Liver (tissue), 9 donors: Measurements from ENCODE around the gene UBE2QL1. TPM values are rescaled to one million over a fixed set of nuclear protein-coding genes. Genes with fewer than 3 reads are reported as not detected.

Experiments used
- DNase-seq: peaks from one replicate; pipeline ENCODE4 v3.0.0-alpha.2; 2017; ENCODE audit warnings: low spot score
- H3K27ac ChIP-seq, 2 donors: one replicate each; pipeline ENCODE4 v1.7.0; 2013; ENCODE audit warnings: inconsistent platforms in 2 of 2, low read length in 2 of 2, control low read depth in 1 of 2, low read depth in 1 of 2, mild to moderate bottlenecking in 1 of 2
- H3K27me3 ChIP-seq, 4 donors: one replicate each; pipeline versions ENCODE4 v1.6.1 to v1.7.0; 2013; ENCODE audit warnings: low read length in 3 of 4, inconsistent platforms in 1 of 4, mild to moderate bottlenecking in 1 of 4, moderate library complexity in 1 of 4; ENCODE audit not compliant: control insufficient read depth in 4 of 4, insufficient read depth in 4 of 4
- H3K36me3 ChIP-seq, 4 donors: one replicate each; pipeline versions ENCODE4 v1.6.1 to v1.7.0; 2013; ENCODE audit warnings: low read length in 3 of 4, mild to moderate bottlenecking in 3 of 4, low read depth in 1 of 4, moderate library complexity in 1 of 4; ENCODE audit not compliant: control insufficient read depth in 4 of 4, insufficient read depth in 3 of 4
- H3K4me1 ChIP-seq, 4 donors: one replicate each; pipeline versions ENCODE4 v1.6.1 to v1.7.0; 2013; ENCODE audit warnings: low read length in 3 of 4, mild to moderate bottlenecking in 3 of 4, moderate library complexity in 1 of 4; ENCODE audit not compliant: control insufficient read depth in 4 of 4, insufficient read depth in 4 of 4
- H3K4me3 ChIP-seq, 3 donors: one replicate each; pipeline versions ENCODE4 v1.6.1 to v1.7.0; 2013; ENCODE audit warnings: low read length in 3 of 3, control low read depth in 1 of 3, low read depth in 1 of 3, mild to moderate bottlenecking in 1 of 3
- H3K9ac ChIP-seq, 2 donors: one replicate each; pipeline ENCODE4 v1.7.0; 2013; ENCODE audit warnings: low read length in 2 of 2, mild to moderate bottlenecking in 2 of 2, moderate library complexity in 2 of 2, control low read depth in 1 of 2, low read depth in 1 of 2
- H3K9me3 ChIP-seq, 4 donors: one replicate each; pipeline versions ENCODE4 v1.6.1 to v1.7.0; 2013; ENCODE audit warnings: low read length in 3 of 4; ENCODE audit not compliant: control insufficient read depth in 4 of 4
- EGR1 ChIP-seq, 2 donors: IDR thresholded peaks; 2 replicates each; pipeline ENCODE4 v1.6.1; 2016 to 2018; ENCODE audit warnings: antibody characterized with exemption in 2 of 2, low read depth in 2 of 2
- FOXA1 ChIP-seq: IDR thresholded peaks from 2 replicates; pipeline ENCODE4 v1.6.1; 2016; ENCODE audit warnings: antibody characterized with exemption
- FOXA2 ChIP-seq: IDR thresholded peaks from 2 replicates; pipeline ENCODE4 v1.6.1; 2016; ENCODE audit warnings: antibody characterized with exemption
- GABPA ChIP-seq, 2 donors: IDR thresholded peaks in 1 of 2; conservative IDR thresholded peaks in 1 of 2; 2 replicates each; pipeline ENCODE4 v1.6.1; 2016; ENCODE audit warnings: antibody characterized with exemption in 2 of 2, mild to moderate bottlenecking in 1 of 2, moderate library complexity in 1 of 2
- HNF4A ChIP-seq, 2 donors: conservative IDR thresholded peaks; 2 replicates each; pipeline ENCODE4 v1.6.1; 2016; ENCODE audit warnings: antibody characterized with exemption in 2 of 2, mild to moderate bottlenecking in 2 of 2
- HNF4G ChIP-seq: IDR thresholded peaks from 2 replicates; pipeline ENCODE4 v1.6.1; 2016; ENCODE audit warnings: antibody characterized with exemption
- JUND ChIP-seq, 2 donors: IDR thresholded peaks; 2 replicates each; pipeline ENCODE4 v1.6.1; 2016; ENCODE audit warnings: antibody characterized with exemption in 2 of 2
- NR2F2 ChIP-seq: IDR thresholded peaks from 2 replicates; pipeline ENCODE4 v1.6.1; 2016; ENCODE audit warnings: antibody characterized with exemption
- RAD21 ChIP-seq, 2 donors: IDR thresholded peaks; 2 replicates each; pipeline ENCODE4 v1.6.1; 2016; ENCODE audit warnings: antibody characterized with exemption in 2 of 2, mild to moderate bottlenecking in 2 of 2
- REST ChIP-seq: IDR thresholded peaks from 2 replicates; pipeline ENCODE4 v1.6.1; 2016; ENCODE audit warnings: antibody characterized with exemption, mild to moderate bottlenecking
- SP1 ChIP-seq: IDR thresholded peaks from 2 replicates; pipeline ENCODE4 v1.6.1; 2018; ENCODE audit warnings: antibody characterized with exemption, mild to moderate bottlenecking
- TAF1 ChIP-seq: conservative IDR thresholded peaks from 2 replicates; pipeline ENCODE4 v1.6.1; 2016; ENCODE audit warnings: antibody characterized with exemption, mild to moderate bottlenecking
- YY1 ChIP-seq: IDR thresholded peaks from 2 replicates; pipeline ENCODE4 v1.6.1; 2016; ENCODE audit warnings: antibody characterized with exemption, mild to moderate bottlenecking
- ZBTB33 ChIP-seq: IDR thresholded peaks from 2 replicates; pipeline ENCODE4 v1.6.1; 2016; ENCODE audit warnings: antibody characterized with exemption
- WGBS: extraction: QIAGEN DNeasy Blood & Tissue Kit; methylation state at CpG from one replicate; pipeline ENCODE4 v1.1.7; 2013; 5-methylcytosine and 5-hydroxymethylcytosine counted together
- polyA plus RNA-seq, 2 donors: library from polyadenylated mRNA; stranded (reverse) in 1 of 2; unstranded in 1 of 2; fragments of 200-250 nt in 1 of 2; fragments of >200 nt in 1 of 2; fragmentation: Nextera tagmentation in 1 of 2; extraction: Ambion mirVana in 1 of 2; gene quantifications; one replicate each; pipeline versions ENCODE4 v1.2.1 to v1.2.3, GENCODE V29; 2013 to 2015
- total RNA-seq, 2 donors: library from RNA; depleted of rRNA; stranded (reverse); fragments of >200 nt; gene quantifications; one replicate each; pipeline ENCODE4 v1.2.3, GENCODE V29; 2014
- TF ChIP-seq, protein P1 (sequence below): fragments of 150-350 bp; IDR thresholded peaks from 2 replicates; pipeline ENCODE4 v1.5.1; 2017; ENCODE audit warnings: improper control_type of control experiment, low read depth, low read length; ENCODE audit not compliant: missing input control
- TF ChIP-seq, protein P2 (sequence below): IDR thresholded peaks from 2 replicates; pipeline ENCODE4 v1.6.1; 2016; ENCODE audit warnings: antibody characterized with exemption
- donor health status: healthy.
- donor health status: healthy.
- donor health status: healthy.
- donor health status: healthy.
- donor health status: healthy.

The UBE2QL1 gene
- total and polyA plus RNA-seq, 4 donors: 0.09 to 1.9 (median 0.36) TPM

- TF ChIP-seq JUND (IDR thresholded peaks at IDR 0.05): no peak
- TF ChIP-seq FOXA1: no peak
- TF ChIP-seq TAF1: no peak
- TF ChIP-seq FOXA2: no peak
- no peak for TF ChIP-seq YY1
- TF ChIP-seq, protein P1, sequence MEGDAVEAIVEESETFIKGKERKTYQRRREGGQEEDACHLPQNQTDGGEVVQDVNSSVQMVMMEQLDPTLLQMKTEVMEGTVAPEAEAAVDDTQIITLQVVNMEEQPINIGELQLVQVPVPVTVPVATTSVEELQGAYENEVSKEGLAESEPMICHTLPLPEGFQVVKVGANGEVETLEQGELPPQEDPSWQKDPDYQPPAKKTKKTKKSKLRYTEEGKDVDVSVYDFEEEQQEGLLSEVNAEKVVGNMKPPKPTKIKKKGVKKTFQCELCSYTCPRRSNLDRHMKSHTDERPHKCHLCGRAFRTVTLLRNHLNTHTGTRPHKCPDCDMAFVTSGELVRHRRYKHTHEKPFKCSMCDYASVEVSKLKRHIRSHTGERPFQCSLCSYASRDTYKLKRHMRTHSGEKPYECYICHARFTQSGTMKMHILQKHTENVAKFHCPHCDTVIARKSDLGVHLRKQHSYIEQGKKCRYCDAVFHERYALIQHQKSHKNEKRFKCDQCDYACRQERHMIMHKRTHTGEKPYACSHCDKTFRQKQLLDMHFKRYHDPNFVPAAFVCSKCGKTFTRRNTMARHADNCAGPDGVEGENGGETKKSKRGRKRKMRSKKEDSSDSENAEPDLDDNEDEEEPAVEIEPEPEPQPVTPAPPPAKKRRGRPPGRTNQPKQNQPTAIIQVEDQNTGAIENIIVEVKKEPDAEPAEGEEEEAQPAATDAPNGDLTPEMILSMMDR: no peak
- no peak for TF ChIP-seq SP1
- TF ChIP-seq REST: no peak
- TF ChIP-seq HNF4G: no peak
- no peak for TF ChIP-seq NR2F2
These were observed 24.6 kb downstream of the UBE2QL1 start for GRCh38 chr5:6473284-6473683.

GRCh38 chr5:6475626-6476312 lies 27.1 kb downstream of the UBE2QL1 start:
- Histone ChIP-seq H3K27ac (no peak overlapping the region), H3K4me3 (no peak overlapping the region), H3K27me3 (no peaks in the 10 kb centered on the region), H3K36me3 (no peaks in the 10 kb centered on the region), H3K4me1 (peaks cover 5 to 12% (median 8%) of the 10 kb centered on the region in 4 donors), H3K9ac (no peak overlapping the region), H3K9me3 (no peaks in the 10 kb centered on the region)
- 69% methylated on average over 9 of the region's 9 CpGs for WGBS
- TF ChIP-seq HNF4A (conservative IDR thresholded peaks at IDR 0.05) (no peak), GABPA (IDR thresholded peaks at IDR 0.05 in 1 of 2, conservative IDR thresholded peaks at IDR 0.05 in 1 of 2) (no peak), EGR1 (IDR thresholded peaks at IDR 0.05; ENCODE audit: low read depth in 2 of 2) (no peak), RAD21 (IDR thresholded peaks at IDR 0.05) (no peak), REST (no peak), HNF4G (no peak), NR2F2 (no peak), YY1 (no peak), ZBTB33 (no peak), JUND (IDR thresholded peaks at IDR 0.05) (no peak), FOXA1 (no peak)
- TF ChIP-seq, protein P2, sequence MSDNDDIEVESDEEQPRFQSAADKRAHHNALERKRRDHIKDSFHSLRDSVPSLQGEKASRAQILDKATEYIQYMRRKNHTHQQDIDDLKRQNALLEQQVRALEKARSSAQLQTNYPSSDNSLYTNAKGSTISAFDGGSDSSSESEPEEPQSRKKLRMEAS: no peak
- TF ChIP-seq, protein P1: no peak
- no peak for DNase-seq

More at GRCh38 chr5:6473284-6473683, 24.6 kb downstream of the UBE2QL1 start:
- Histone ChIP-seq H3K27ac (no peak overlapping the region), H3K36me3 (no peaks in the 10 kb centered on the region), H3K27me3 (no peaks in the 10 kb centered on the region), H3K4me3 (no peak overlapping the region), H3K9ac (no peak overlapping the region), H3K4me1 (peaks cover 8 to 17% (median 12%) of the 10 kb centered on the region in 4 donors), H3K9me3 (no peaks in the 10 kb centered on the region)
- 90% methylated on average over 6 of the region's 6 CpGs for WGBS
- DNase-seq: no peak
